GM06990 (cell line): Measurements from ENCODE around the gene SUPT4H1.
A peak's percentile ranks its signal among the peaks of the same experiment; 100 is the strongest.

Experiments
- DNase-seq: peaks from one replicate; pipeline ENCODE4 v3.0.0-alpha.2; 2011; ENCODE audit not compliant: insufficient read length; ENCODE audit errors: extremely low read depth
- H3K27me3 ChIP-seq: replicated peaks from 2 replicates; pipeline ENCODE4 v1.6.0; 2011; ENCODE audit warnings: low read length; ENCODE audit not compliant: control insufficient read depth, insufficient read depth
- H3K36me3 ChIP-seq: 2 replicates; pipeline ENCODE4 v1.5.1; 2011; ENCODE audit warnings: low read length; ENCODE audit not compliant: control insufficient read depth, insufficient read depth
- H3K4me3 ChIP-seq: replicated peaks from 2 replicates; pipeline ENCODE4 v1.5.1; 2011; ENCODE audit warnings: low read depth, mild to moderate bottlenecking, control low read depth, low read length
- CTCF ChIP-seq: IDR thresholded peaks from 2 replicates; pipeline ENCODE4 v1.5.1; 2011; ENCODE audit warnings: low read length, control low read depth, mild to moderate bottlenecking, inconsistent platforms; ENCODE audit not compliant: insufficient read depth, poor library complexity, severe bottlenecking

The SUPT4H1 gene

GRCh38 chr17:58340405-58340876 is 11.6 kb downstream of the SUPT4H1 start:
- no peak for DNase-seq
- Histone ChIP-seq H3K4me3 (peak overlapping the region; percentile 82), H3K36me3 (peaks cover under 1% of the 10 kb centered on the region), H3K27me3 (no peaks in the 10 kb centered on the region)
- TF ChIP-seq CTCF: no peak

- Histone ChIP-seq H3K4me3 (peak overlapping the region; percentile 82), H3K36me3 (no peaks in the 10 kb centered on the region; the same call in 1 of the 2 replicates), H3K27me3 (no peaks in the 10 kb centered on the region)
- DNase-seq: peak; percentile 29
- no peak for TF ChIP-seq CTCF
Observed at GRCh38 chr17:58339755-58340404, 12.1 kb downstream of the SUPT4H1 start.

- no peak for TF ChIP-seq CTCF
- no peaks in the 10 kb centered on the region for H3K27me3 ChIP-seq
- DNase-seq: peak; percentile 90
- no peaks in the 10 kb centered on the region; the same call in 1 of the 2 replicates for H3K36me3 ChIP-seq
- peak overlapping the region; percentile 82 for H3K4me3 ChIP-seq
Observed at GRCh38 chr17:58338841-58339754, 12.9 kb downstream of the SUPT4H1 start.

GRCh38 chr17:58338454-58338840 is 13.6 kb downstream of the SUPT4H1 start:
- Histone ChIP-seq H3K36me3 (no peaks in the 10 kb centered on the region; the same call in 1 of the 2 replicates), H3K27me3 (no peaks in the 10 kb centered on the region), H3K4me3 (peak overlapping the region; percentile 82)
- no peak for DNase-seq
- peak; percentile 43 for TF ChIP-seq CTCF

GRCh38 chr17:58337600-58338453 is 14.2 kb downstream of the SUPT4H1 start:
- H3K4me3 ChIP-seq: peak overlapping the region; percentile 82
- TF ChIP-seq CTCF: no peak
- H3K27me3 ChIP-seq: no peaks in the 10 kb centered on the region
- DNase-seq: peak; percentile 95
- H3K36me3 ChIP-seq: no peaks in the 10 kb centered on the region; the same call in 1 of the 2 replicates
